Measurements from ENCODE around the gene EBF4.
"Not testable (repeated sequence)": the region's sequence is repeated elsewhere in the genome, so short reads cannot be mapped to it uniquely, and the experiment has no call there.

The EBF4 gene

DNA sequence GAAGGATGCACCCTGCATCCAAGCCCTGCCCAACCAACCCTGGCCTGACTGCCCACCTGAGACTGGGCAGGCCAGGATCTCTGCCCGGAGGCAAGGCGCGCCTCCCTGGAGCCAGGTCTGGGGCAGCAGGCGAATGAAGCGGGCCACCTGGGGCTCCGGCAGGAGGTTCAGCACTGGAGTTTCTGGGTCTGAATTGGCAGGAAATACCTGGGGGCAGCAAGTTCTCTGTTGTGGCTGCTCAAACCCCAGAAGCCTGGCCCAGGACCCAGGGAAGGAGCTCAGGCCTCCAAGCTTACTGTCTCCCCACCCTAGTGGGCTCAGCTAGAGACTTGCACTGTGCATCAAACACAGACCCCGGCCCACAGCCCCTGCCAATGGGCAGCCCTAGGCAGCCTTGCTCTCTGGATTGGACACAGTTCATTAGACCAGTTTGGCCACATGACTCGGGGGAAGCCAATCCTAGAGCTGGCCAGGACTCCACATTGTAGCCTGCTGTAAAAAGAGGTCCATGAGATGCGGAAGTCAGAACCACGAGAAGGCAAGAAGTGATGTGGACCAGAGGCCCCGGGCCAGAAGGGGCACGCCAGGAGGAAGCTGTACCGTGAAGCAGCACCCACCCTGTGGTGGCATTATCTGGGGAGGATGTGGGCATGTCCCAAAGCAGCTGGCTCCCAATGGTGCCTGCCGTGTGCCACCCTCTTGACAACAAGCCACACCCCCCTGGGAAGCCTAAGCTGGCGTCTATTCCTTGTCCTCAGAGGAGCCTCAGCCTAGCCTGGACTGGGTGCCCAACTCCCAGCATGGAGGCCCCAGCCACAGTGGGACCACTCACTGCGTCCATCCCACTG lies 104.8 kb downstream of the EBF4 start:
- no peak for DNase-seq

DNA sequence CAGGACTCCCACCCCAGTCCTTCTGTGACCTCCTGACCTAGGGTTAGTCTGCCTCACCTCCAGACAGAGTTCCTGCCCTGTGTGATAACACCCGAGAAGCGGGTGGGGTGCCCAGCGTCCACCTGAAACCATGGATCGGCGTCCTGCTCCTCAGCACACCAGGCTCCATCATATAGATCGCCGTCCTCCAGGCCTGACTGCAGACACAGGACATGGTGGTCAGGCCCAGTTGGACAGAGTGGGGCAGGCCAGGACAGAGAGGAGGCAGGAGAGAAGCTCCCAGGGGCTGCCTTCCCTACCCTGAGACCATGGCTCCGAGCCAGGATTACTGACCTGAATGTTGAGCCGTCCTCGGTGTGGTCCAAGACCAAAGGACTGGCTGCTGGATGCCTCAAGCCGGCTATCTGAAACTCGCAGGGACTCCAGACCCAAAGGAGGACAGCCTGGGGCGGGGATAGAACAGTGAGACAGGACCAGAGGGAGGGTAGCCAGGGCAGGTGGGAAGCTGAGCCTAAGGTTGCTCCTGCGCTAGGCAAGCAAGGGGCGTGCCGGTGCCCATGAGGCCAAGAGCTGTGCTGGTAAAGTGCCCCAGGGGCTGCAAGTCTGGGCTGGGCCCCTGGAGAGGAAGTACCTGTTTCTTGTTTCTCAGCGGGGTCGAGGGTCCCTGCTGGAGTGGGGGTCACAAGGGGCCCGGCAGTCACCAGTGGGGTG lies 105.7 kb downstream of the EBF4 start:
- no peak for DNase-seq

DNA sequence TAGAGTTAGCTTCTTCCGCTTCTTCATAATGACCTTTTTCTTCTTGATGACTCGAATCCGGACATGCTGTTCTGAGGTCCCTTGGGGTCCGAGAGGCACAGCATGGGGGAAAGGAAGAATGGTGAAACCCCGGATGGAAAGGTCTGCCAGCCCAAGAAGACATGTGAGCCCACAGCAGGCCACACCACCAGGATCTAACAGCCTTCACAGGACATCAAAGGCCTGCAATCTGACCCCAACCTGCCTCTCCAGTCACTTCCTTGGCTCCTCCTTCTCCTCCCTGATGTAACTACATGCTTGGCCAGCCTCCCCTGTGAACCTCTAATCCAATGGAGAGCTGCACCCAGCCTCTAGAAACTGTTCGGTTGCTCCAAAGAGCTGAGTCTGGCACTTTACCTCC lies 106.2 kb downstream of the EBF4 start:
- no peak for DNase-seq

DNA sequence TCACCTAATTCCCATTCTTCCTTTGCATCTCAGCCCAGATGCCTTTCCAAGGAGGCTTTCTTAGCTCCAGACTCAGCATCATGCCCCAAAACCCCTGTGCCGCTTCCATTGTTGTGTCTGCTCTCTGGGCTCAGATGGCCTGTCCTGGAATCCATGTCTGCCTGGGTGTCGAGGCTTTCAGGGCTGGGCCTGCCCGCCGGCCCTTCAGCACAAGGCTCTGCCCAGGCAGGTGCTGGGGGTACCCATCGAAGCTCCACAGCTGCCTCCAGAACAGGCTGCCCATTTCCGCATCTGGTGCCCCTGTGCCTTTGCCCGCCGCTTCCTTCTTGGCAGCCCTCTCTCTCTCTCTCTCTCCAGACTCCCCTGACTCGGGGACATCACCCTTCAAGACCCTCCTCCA lies 106.7 kb downstream of the EBF4 start:
- no peak for DNase-seq

DNA sequence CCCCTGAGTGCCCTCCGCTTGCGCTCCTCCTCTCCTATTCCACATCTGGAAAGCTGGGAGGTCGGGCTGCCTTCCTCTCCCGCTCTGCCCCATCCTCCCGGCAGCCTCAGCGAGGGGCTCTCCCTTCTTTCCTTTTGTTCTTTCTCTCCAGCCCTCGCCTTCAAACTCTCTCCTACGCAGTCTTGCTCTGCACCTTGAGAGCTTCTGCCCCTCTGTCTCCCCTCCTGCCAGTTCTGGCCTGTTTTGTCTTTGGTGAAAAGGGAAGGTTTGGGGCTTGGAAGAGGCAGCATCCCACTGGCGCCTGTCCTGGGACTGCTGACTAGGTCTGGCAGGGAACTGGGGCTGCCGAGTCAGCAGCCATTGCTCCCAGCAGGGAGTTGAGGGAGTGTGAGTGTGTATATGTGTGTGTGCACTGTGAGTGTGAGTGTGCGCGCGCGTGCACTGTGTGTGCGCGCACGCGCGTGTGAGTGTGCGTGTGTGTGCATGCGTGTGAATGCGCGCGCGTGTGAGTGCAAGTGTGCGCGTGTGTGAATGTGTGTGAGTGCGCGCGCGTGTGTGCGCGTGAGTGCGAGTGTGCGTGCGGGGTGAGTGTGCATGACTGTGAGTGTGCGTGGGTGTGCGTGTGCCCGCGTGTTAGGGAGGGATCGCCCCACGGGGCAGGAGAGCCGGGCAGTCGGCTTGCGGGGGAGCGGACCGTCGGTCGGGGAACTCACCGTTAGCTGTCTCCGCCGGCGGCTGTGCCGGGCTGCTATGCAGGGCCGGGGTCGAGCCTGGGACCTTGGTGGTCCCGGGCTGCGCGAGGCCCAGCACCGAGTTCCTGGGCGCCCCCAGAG lies 107.3 kb downstream of the EBF4 start:
- no peak for DNase-seq

- no peak for DNase-seq
These were observed 108.1 kb downstream of the EBF4 start, which contains the start of gene CPXM1 for GRCh38 chr20:2800521-2801285. CPXM1 (minus strand) TSS chr20:2800627; CDS start chr20:2800572, 55 bp downstream.

DNA sequence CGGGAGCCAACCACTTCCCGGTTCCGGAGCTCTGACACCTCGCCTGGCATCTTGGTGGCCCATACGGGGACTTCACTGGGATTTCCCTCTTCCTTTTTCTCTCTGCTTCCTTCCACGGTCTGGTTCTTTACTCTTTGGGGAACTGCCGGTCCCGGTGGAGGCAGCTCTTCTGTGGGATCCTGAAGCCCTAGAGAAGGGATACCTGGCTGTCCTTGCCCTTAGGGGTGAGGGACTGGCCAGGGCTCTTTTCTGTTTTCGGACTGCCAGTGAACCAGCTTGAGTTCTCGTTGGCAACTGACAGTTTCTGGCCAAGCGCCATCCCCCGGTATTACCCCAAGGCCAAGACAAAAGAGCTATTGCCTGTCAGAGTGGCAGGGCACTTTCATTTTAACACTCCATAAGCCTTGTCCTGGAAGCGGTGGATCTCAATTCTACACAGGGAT lies 108.7 kb downstream of the EBF4 start:
- DNase-seq, result no peak

DNA sequence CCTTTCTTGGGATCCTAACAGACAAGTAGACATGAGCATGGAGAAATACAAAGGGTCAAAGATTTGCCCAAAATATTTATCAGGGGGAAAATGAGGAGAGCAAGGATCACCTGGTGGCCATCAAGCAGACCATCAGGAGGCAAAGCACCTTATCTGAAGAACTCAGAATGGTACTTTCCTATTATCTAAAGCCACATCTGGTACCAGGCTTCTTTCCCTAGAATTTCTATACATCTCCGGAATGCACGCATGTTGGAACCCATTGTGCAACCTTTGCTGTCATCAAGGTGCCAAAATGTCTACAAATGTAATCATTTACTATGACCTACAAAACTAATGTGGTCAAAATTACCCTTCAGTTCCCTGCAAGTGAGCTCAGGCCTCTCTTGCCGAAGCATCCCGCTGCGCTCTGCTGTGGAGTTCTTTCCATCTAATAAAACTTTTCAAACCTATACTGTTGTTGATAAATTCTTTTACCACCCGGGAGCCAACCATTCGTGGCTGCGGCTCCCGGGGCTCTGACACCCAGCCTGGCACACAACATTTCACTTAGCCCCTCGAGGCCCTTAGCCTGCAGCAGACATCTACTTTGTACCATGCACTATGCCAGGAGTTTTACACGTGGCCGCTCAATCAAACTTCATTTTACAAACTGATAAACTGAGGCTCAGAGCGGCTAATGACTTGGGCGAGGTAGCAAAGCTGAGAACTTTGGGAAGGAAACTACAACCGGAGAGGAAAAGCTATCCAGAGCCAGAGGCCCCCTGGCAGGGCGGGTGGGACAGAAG lies 111.7 kb downstream of the EBF4 start:
- DNase-seq, result no peak

- DNase-seq, result no peak
These were observed 112.5 kb downstream of the EBF4 start for GRCh38 chr20:2804852-2805688.

DNA sequence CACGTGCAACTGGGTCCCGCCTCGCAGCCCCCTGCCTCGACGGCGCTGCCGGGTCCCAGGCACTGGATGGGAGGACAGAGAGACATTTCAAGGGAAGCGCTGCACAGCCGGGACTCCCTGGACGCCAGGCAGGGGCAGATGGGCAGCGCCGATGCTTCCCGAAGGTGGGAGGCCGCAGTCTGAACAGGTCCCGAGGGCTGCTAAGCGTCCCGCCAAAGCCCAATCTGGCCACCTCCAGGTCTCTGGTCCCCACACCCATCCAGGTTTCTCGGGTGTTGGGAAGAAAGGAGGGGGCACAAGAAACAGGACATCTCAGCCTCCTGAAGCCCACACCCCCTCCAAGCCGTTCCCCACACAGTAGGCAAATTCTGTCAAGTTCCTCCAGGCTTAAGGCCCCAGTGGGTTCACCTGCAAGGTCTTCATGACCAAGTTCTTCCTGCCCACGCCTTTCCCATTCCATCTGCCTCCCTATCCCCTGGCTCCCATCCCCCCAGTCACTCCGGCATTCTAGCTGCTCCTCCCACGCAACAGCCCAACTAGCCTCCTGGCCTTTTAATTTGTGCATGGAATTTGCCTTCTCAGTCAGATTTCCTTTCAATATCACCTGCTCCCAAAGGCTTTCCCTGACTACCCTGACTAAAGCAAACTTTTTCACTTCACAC lies 113.2 kb downstream of the EBF4 start:
- no peak for DNase-seq

DNA sequence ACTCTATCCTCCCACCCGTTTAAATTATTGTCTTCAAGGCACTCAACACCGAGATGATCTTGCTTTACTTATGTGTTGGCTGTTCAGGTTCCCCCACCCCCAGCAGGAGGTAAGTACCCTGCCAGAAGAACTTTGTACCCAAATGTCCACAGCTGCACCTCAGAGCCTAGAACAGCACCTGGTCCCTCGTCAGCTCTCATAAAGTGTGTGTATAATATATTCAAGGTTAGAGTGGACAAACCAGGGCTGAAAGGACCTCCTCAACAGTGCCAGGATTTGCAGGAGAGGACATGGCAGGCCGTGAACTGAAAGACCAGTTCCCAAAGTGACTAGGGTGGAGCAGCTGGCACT lies 113.7 kb downstream of the EBF4 start:
- no peak for DNase-seq

GRCh38 chr20:2807019-2807418 lies 114.4 kb downstream of the EBF4 start:
- DNase-seq, result no peak

DNA sequence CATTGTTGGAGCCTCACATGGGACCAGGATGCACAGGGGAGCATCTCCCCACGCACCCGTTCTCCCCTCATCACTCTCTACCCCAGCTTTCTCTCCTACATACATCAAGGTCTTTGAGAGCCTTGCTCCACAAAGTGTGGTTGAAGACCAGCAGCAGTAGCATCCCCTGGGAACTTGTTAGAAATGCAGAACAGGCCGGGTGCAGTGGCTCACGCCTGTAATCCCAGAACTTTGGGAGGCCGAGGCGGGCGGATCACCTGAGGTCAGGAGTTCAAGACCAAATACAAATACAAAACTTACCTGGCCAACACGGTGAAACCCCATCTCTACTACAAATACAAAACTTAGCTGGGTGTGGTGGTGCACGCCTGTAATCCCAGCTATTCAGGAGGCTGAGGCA lies 115.3 kb downstream of the EBF4 start:
- DNase-seq, result not testable (repeated sequence)

DNA sequence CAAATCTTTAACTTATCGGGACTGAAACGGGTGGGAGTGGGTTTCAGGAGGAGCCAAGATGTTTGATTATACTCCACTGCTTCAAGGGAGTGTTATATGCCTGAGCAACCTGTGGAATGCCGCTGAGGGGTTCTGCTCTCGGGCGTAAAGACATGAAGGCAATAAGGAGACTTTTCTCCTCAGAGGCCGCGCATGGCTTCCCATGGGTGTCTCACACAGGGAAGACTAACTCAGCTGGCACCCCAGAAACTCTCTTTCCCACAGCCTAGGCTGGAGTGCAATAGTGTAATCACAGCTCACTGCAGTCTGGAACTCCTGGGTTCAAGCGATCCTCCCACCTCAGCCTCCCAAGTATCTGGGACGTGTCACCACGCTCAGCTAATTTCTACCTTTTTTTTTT lies 117.1 kb downstream of the EBF4 start:
- DNase-seq, result no peak

All from CD4-positive, alpha-beta T cell treated with Interleukin-1 beta for 1 hour (primary cell).